Measurements from ENCODE around the gene CNN3.

Gene CNN3

DNA sequence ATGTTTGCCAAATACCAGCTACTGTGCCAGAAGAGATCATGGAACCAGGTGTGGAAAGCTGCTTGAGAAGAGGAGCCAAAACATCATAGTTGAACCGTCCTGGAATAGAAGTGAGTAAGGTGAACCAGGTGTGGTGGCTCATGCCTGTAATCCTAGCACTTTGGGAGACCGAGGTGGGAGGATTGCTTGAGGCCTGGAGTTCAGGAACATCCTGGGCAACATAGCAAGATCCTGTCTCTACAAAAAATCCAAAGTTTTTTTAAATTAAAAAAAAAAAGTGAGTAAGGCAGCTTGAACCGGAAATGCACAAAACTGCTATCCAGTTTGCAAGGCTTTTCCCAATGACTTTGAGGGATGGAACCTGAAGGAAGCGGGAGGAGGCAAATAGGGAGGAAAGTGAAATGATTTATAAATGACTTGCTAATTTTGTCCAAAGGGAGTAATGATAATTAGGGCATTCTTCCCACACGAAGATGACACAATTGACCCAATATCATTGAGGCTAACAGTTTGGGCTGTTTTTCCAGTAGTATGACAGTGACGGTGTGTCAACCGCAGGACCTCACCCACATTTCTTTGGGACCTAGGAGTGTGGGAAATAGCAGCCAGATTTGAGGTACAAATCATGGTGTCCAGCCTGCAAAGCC lies 1.5 kb upstream of the CNN3 start:
- TF ChIP-seq MYC (IDR thresholded peaks at IDR 0.05; ENCODE audit: low read depth, low read length) (no peak), POLR2A (IDR thresholded peaks at IDR 0.05; ENCODE audit: extremely low read depth, insufficient read length) (no peak)
- TF ChIP-seq, protein P1, sequence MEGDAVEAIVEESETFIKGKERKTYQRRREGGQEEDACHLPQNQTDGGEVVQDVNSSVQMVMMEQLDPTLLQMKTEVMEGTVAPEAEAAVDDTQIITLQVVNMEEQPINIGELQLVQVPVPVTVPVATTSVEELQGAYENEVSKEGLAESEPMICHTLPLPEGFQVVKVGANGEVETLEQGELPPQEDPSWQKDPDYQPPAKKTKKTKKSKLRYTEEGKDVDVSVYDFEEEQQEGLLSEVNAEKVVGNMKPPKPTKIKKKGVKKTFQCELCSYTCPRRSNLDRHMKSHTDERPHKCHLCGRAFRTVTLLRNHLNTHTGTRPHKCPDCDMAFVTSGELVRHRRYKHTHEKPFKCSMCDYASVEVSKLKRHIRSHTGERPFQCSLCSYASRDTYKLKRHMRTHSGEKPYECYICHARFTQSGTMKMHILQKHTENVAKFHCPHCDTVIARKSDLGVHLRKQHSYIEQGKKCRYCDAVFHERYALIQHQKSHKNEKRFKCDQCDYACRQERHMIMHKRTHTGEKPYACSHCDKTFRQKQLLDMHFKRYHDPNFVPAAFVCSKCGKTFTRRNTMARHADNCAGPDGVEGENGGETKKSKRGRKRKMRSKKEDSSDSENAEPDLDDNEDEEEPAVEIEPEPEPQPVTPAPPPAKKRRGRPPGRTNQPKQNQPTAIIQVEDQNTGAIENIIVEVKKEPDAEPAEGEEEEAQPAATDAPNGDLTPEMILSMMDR (IDR thresholded peaks at IDR 0.05; ENCODE audit: low read depth, low read length), result no peak
- TF ChIP-seq, protein P2, sequence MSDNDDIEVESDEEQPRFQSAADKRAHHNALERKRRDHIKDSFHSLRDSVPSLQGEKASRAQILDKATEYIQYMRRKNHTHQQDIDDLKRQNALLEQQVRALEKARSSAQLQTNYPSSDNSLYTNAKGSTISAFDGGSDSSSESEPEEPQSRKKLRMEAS (IDR thresholded peaks at IDR 0.05; ENCODE audit: low read depth, low read length), result no peak
- H3K4me3 ChIP-seq (ENCODE audit: low read depth, low read length), result no peak overlapping the region
- no peak for DNase-seq (ENCODE audit: low read depth)

DNA sequence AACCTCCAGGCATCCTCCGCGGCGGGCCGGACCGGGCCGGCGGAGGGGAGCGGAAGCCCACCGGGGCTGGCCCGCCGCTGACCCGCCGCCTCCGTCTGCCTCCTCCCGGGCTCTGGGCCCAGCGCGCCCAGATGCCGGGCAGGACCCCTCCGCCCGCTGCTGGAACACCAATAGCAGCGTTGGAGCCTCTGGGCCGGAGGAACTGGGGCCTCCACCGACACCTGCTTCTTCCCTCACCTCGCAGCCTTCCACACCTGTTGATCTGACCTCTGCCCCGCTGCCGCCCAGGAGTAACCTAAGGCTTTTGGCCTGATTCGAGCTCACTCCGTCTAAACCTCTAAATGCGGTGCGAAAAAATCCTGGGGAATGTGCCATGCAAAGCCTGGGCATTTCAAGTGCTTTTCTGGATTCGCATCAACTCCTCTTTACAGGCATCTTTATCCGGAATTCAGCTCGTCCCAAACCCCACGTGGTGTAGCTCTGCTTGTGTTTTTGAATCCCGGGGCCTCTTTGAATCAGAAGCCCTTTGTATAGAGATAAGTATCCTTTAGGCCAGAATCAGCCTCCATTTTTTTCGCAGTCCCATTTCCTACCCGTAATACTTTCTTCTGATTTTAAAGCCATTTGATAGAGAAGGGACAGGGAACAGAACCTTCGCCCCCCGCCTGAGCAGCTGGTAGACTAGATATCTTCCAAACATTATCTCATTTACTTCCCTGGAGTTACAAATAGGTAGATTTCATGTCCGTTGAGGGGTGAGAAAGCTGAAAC lies 680 bp upstream of the CNN3 start:
- H3K4me3 ChIP-seq (ENCODE audit: low read depth, low read length), result no peak overlapping the region
- DNase-seq (ENCODE audit: low read depth), result no peak
- no peak for TF ChIP-seq POLR2A (IDR thresholded peaks at IDR 0.05; ENCODE audit: extremely low read depth, insufficient read length)
- TF ChIP-seq, protein P1 (IDR thresholded peaks at IDR 0.05; ENCODE audit: low read depth, low read length), result no peak
- TF ChIP-seq, protein P2 (IDR thresholded peaks at IDR 0.05; ENCODE audit: low read depth, low read length), result no peak
- TF ChIP-seq MYC (IDR thresholded peaks at IDR 0.05; ENCODE audit: low read depth, low read length), result no peak

DNA sequence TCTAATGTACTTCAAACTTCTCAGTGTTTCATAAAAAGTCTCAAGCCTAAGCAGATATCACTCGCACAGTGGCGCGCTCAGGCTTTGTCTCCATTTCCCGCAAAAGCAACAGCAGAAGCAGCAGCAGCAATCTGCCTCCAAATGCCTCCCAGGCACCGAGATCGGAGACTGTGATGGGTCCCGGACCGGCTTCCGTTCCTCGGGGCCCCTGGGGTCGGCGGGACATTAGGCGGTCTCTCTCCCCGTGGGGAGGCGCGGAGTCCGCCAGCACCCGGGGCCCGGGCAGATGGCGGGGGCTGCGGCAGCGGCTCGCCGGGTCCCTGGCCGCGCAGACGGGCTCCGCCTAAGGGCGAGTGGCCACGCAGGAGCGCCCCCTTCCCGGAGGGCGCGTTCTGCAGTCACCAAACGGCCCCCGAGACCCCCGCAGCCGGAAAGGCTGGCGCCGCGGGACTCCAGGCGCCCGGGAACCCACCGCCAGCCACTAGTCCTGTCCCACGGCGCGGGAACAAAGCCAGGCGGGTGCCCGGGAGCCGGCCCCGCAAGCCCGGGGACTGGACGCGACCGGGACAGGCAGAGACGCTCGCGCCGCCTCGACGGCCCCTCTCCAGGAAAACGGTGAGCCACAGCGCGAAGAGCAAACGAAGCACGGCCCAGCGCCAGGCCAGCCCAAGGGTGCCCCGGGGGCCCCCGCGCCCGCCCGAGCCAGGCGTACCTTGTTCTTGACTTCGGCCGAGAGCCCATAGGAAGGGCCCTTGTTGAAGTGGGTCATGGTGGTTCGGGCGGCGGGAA lies 590 bp downstream of the CNN3 start:
- H3K4me3 ChIP-seq (ENCODE audit: low read depth, low read length), result no peak overlapping the region
- no peak for DNase-seq (ENCODE audit: low read depth)
- no peak for TF ChIP-seq POLR2A (IDR thresholded peaks at IDR 0.05; ENCODE audit: extremely low read depth, insufficient read length)
- TF ChIP-seq MYC (IDR thresholded peaks at IDR 0.05; ENCODE audit: low read depth, low read length), result no peak
- TF ChIP-seq, protein P1 (IDR thresholded peaks at IDR 0.05; ENCODE audit: low read depth, low read length), result no peak
- TF ChIP-seq, protein P2 (IDR thresholded peaks at IDR 0.05; ENCODE audit: low read depth, low read length), result no peak

DNA sequence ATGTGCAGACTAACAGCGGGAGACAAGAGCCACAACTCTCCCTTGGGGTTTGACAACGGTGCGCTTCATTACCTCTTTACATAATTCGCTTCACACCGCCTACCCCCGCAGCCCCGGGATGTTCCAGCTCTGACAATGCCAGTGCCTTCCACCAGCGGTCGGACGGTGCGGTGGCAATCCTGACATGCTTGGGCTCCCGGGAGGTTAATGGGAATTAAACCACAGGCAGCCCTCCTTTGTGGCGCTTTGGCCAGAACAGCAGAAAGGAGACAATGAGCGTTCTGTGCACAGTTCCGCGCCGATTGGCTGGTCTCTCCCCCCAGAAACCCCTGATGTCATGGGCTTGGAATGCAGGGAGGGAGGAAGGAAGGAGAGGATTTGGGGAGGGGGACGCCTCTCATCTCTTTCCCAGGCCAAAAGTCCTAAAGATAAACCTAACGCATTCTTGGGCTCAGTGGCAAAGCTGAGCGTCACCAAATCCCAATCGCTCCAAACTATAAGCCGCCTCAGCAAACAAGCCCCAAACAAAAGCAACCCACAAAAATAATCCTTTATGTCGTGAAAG lies 1.3 kb downstream of the CNN3 start:
- TF ChIP-seq, protein P1 (IDR thresholded peaks at IDR 0.05; ENCODE audit: low read depth, low read length), result no peak
- TF ChIP-seq POLR2A (IDR thresholded peaks at IDR 0.05; ENCODE audit: extremely low read depth, insufficient read length) (no peak), MYC (IDR thresholded peaks at IDR 0.05; ENCODE audit: low read depth, low read length) (no peak)
- TF ChIP-seq, protein P2 (IDR thresholded peaks at IDR 0.05; ENCODE audit: low read depth, low read length), result no peak
- H3K4me3 ChIP-seq (ENCODE audit: low read depth, low read length), result no peak overlapping the region
- DNase-seq (ENCODE audit: low read depth), result peak; percentile 23

DNA sequence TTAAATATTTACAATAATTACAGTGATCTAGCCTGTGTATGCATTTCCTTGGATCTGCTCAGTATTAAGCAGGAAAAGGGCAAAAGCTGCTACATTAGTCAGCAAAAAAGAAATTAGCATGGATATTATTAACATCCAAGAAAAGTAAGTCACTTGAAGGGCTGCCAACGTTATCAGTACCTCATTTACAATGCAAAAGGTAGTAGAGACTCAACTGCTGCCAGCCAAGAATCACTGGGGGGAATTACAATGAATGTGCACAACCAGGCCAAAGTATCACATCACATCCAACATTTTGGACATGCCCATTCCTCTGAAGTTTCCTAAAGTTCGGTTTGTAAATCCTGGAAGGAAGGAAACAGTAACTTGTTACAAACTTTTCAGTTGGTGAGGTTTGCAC lies 1.9 kb downstream of the CNN3 start:
- no peak for DNase-seq (ENCODE audit: low read depth)
- no peak overlapping the region for H3K4me3 ChIP-seq (ENCODE audit: low read depth, low read length)
- TF ChIP-seq MYC (IDR thresholded peaks at IDR 0.05; ENCODE audit: low read depth, low read length), result no peak
- TF ChIP-seq, protein P2 (IDR thresholded peaks at IDR 0.05; ENCODE audit: low read depth, low read length), result no peak
- TF ChIP-seq POLR2A (IDR thresholded peaks at IDR 0.05; ENCODE audit: extremely low read depth, insufficient read length), result no peak
- TF ChIP-seq, protein P1 (IDR thresholded peaks at IDR 0.05; ENCODE audit: low read depth, low read length), result no peak
